CD4-positive, alpha-beta memory T cell (primary cell): ENCODE measurements around the gene SOX6. TPM values are rescaled to one million over a fixed set of nuclear protein-coding genes. Genes with fewer than 3 reads are reported as not detected.

Source experiments
- CTCF ChIA-PET: fragments of 350-600 bp; sonication (Branson Sonifier 250); formaldehyde crosslinking; loops from one replicate; lab custom pipeline; 2021; ENCODE audit warnings: inconsistent platforms; ENCODE audit not compliant: partially characterized antibody; lab: Charles Lee
- POLR2A ChIA-PET: fragments of 350-600 bp; sonication (Branson Sonifier 250); formaldehyde crosslinking; loops from one replicate; lab custom pipeline; 2021; ENCODE audit not compliant: partially characterized antibody; lab: Charles Lee
- DNase-seq, 5 donors: peaks; one replicate each; pipeline versions ENCODE4 v3.0.0 to v3.0.0-alpha.2; 2020 to 2022; ENCODE audit warnings: mixed read lengths in 1 of 5
- H3K27ac ChIP-seq: one replicate; pipeline ENCODE4 v1.7.0; 2013; ENCODE audit warnings: low read depth, low read length
- H3K27me3 ChIP-seq: 2 replicates; pipeline ENCODE4 v1.7.0; 2013; ENCODE audit warnings: mild to moderate bottlenecking, low read length, moderate library complexity; ENCODE audit not compliant: insufficient read depth
- H3K36me3 ChIP-seq: 2 replicates; pipeline ENCODE4 v1.7.0; 2013; ENCODE audit warnings: mild to moderate bottlenecking, low read length, moderate library complexity; ENCODE audit not compliant: insufficient read depth
- H3K4me1 ChIP-seq: 2 replicates; pipeline ENCODE4 v1.7.0; 2013; ENCODE audit warnings: mild to moderate bottlenecking, low read length, moderate library complexity; ENCODE audit not compliant: insufficient read depth
- H3K4me3 ChIP-seq, 2 donors: one replicate each; pipeline ENCODE4 v1.7.0; 2013; ENCODE audit warnings: low read length in 2 of 2, mild to moderate bottlenecking in 1 of 2
- H3K9me3 ChIP-seq, 2 donors: one replicate each; pipeline ENCODE4 v1.7.0; 2013; ENCODE audit warnings: low read length in 2 of 2, control low read depth in 1 of 2; ENCODE audit not compliant: control insufficient read depth in 1 of 2
- H3K27ac Mint-ChIP-seq, 7 donors: one replicate each; pipeline ENCODE4 v1.8.0; 2020 to 2021; ENCODE audit warnings: mixed read lengths in 7 of 7, mild to moderate bottlenecking in 6 of 7, inconsistent platforms in 3 of 7, moderate library complexity in 3 of 7
- H3K27me3 Mint-ChIP-seq, 2 donors: one replicate each; pipeline ENCODE4 v1.8.0; 2020 to 2021; ENCODE audit warnings: mixed read lengths in 2 of 2
- H3K36me3 Mint-ChIP-seq, 2 donors: one replicate each; pipeline ENCODE4 v1.8.0; 2020 to 2021; ENCODE audit warnings: mixed read lengths in 2 of 2, inconsistent platforms in 1 of 2, mild to moderate bottlenecking in 1 of 2
- H3K4me1 Mint-ChIP-seq, 4 donors: one replicate each; pipeline ENCODE4 v1.8.0; 2020 to 2021; ENCODE audit warnings: mixed read lengths in 4 of 4, mild to moderate bottlenecking in 1 of 4
- H3K4me3 Mint-ChIP-seq, 8 donors: one replicate each; pipeline ENCODE4 v1.8.0; 2020 to 2021; ENCODE audit warnings: mixed read lengths in 8 of 8, mild to moderate bottlenecking in 7 of 8, moderate library complexity in 6 of 8, inconsistent platforms in 3 of 8
- H3K9me3 Mint-ChIP-seq, 8 donors: one replicate each; pipeline ENCODE4 v1.8.0; 2020 to 2021; ENCODE audit warnings: mixed read lengths in 8 of 8, mild to moderate bottlenecking in 5 of 8, inconsistent platforms in 3 of 8, moderate library complexity in 1 of 8
- intact Hi-C: fragments of 100-400 bp; cut with micrococcal nuclease; formaldehyde crosslinking; loops from one replicate; pipeline ENCODE4 v1.15.1; 2023
- polyA plus RNA-seq, 2 donors: library from polyadenylated mRNA; unstranded; fragments of 300-500 nt; fragmentation: Illumina TruSeq; gene quantifications; one replicate each; pipeline ENCODE4 v1.2.3, GENCODE V29; 2021
- total RNA-seq, 2 experiments: library from RNA; stranded (reverse); gene quantifications; one replicate each; pipeline ENCODE4 v1.2.3, GENCODE V29; 2021

The SOX6 gene
- total and polyA plus RNA-seq, 4 experiments from 2014 or later = not detected

DNA sequence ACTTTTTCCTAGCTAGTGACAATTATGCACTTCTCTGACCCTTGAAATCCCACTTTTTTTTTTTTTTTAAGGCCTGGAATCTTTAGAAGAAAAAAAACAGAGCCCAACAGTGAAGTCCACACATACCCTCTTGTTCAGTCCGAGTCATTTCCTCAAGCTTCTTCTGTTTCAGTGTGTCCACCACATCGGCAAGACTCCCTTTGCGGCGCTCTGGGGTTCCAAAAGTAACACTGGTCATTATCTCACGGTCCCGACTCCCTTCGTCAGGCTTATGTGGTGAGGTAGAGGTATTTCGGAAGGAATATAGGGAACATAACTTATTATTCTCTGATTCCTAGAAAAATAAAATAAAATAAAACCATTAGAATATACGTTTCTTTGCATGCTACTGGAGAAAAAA, 38.0 kb downstream of the SOX6 start:
- intact Hi-C loops = no loop called here
- no peaks in the 10 kb centered on the region for H3K36me3 ChIP-seq
- H3K9me3 ChIP-seq = no peaks in the 10 kb centered on the region
- peaks cover 0 to 16% (median 1%) of the 10 kb centered on the region in 8 donors for H3K9me3 Mint-ChIP-seq
- H3K27ac ChIP-seq = no peak overlapping the region
- DNase-seq = no peak
- H3K27ac Mint-ChIP-seq = no peak overlapping the region
- ChIA-PET POLR2A (no interaction called here), CTCF (no interaction called here)
- H3K4me3 ChIP-seq = no peak overlapping the region
- H3K4me1 ChIP-seq = no peaks in the 10 kb centered on the region
- no peaks in the 10 kb centered on the region for H3K4me1 Mint-ChIP-seq
- H3K36me3 Mint-ChIP-seq = no peaks in the 10 kb centered on the region
- H3K27me3 ChIP-seq = no peaks in the 10 kb centered on the region
- H3K4me3 Mint-ChIP-seq = no peak overlapping the region
- no peaks in the 10 kb centered on the region for H3K27me3 Mint-ChIP-seq

DNA sequence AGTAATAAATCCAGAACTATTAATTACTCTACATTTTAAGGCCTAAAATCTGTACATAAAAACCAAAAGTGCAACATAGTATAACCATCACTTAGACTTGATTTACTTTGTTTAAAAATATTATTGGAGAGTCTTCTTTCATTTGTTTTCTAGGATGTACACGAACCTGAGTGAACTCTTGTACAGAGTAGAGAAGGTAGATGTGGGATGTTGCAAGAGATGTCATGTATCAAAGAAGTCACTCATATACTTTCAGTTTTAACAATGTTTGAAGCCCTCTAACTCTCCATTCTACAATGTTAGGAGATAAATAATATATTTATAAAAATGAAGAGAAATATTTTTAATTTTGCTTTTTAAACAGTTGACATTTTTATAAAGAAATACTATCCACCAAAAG, 38.6 kb downstream of the SOX6 start:
- ChIA-PET CTCF (no interaction called here), POLR2A (no interaction called here)
- no peak overlapping the region for H3K4me3 Mint-ChIP-seq
- intact Hi-C loops = no loop called here
- H3K36me3 ChIP-seq = no peaks in the 10 kb centered on the region
- no peaks in the 10 kb centered on the region for H3K4me1 ChIP-seq
- no peaks in the 10 kb centered on the region for H3K4me1 Mint-ChIP-seq
- no peak overlapping the region for H3K4me3 ChIP-seq
- H3K27me3 ChIP-seq = no peaks in the 10 kb centered on the region
- no peaks in the 10 kb centered on the region for H3K9me3 ChIP-seq
- H3K9me3 Mint-ChIP-seq = peaks cover 0 to 16% (median under 1%) of the 10 kb centered on the region in 8 donors
- no peak for DNase-seq
- H3K36me3 Mint-ChIP-seq = no peaks in the 10 kb centered on the region
- no peaks in the 10 kb centered on the region for H3K27me3 Mint-ChIP-seq
- H3K27ac Mint-ChIP-seq = no peak overlapping the region
- no peak overlapping the region for H3K27ac ChIP-seq

DNA sequence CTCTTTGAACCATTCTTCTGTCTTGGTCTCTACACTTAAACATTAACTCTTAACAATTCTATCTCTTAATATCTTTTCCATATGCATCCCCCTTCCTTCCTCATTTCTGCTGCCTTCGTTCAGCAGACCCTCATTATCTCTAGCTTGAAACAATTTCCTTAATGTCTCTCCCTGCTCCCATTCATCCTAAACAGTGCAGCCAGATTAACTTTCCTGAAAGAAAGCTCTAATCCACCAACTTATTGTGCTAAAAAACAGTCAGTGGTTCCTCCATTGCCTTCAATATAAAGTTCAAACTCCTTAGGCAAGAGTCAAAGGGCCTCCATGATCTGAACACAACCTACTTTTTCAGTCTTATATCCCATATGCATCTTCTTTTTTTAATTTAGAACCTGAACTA, 42.5 kb downstream of the SOX6 start:
- Mint-ChIP-seq H3K9me3 (peaks cover 0 to 4% (median 2%) of the 10 kb centered on the region in 8 donors), H3K27me3 (no peaks in the 10 kb centered on the region), H3K36me3 (no peaks in the 10 kb centered on the region), H3K27ac (no peak overlapping the region), H3K4me3 (no peak overlapping the region), H3K4me1 (no peaks in the 10 kb centered on the region)
- Histone ChIP-seq H3K27ac (no peak overlapping the region), H3K9me3 (no peaks in the 10 kb centered on the region), H3K4me3 (no peak overlapping the region), H3K27me3 (no peaks in the 10 kb centered on the region), H3K36me3 (no peaks in the 10 kb centered on the region), H3K4me1 (no peaks in the 10 kb centered on the region)
- intact Hi-C loops = no loop called here
- CTCF ChIA-PET = no interaction called here
- POLR2A ChIA-PET = no interaction called here
- no peak for DNase-seq

DNA sequence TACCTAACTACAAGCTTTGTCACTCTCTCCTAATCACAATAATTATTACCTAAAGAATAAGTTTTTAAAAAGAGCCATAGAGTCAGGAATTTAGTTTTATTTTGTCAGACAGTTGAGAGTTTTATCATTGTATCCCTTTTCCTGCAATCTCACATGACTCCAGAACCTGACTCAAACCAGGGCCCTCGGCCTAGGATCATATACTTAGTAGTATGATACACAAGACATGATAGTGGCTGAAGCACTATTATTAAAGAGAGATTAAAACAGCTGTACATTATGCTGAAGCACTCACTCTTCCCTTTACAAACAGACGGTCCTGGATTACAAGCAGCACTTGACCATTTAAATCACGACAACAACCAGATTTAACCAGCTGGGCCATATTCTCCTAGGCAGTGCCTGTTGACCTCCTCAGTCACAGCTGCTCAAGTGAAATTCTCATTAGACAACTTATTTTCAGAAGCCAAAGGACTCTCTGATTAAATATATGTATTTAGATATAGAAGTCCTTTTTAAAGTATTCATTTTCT, 44.0 kb downstream of the SOX6 start:
- no peaks in the 10 kb centered on the region for H3K27me3 ChIP-seq
- H3K9me3 ChIP-seq = peaks cover 0 to 3% of the 10 kb centered on the region in 2 donors
- Mint-ChIP-seq H3K27me3 (no peaks in the 10 kb centered on the region), H3K36me3 (no peaks in the 10 kb centered on the region), H3K4me1 (no peaks in the 10 kb centered on the region), H3K27ac (no peak overlapping the region), H3K9me3 (peaks cover 0 to 6% (median 3%) of the 10 kb centered on the region in 8 donors), H3K4me3 (no peak overlapping the region)
- ChIA-PET POLR2A (no interaction called here), CTCF (no interaction called here)
- H3K4me3 ChIP-seq = no peak overlapping the region
- intact Hi-C loops = no loop called here
- no peak overlapping the region for H3K27ac ChIP-seq
- H3K4me1 ChIP-seq = no peaks in the 10 kb centered on the region
- H3K36me3 ChIP-seq = no peaks in the 10 kb centered on the region
- no peak for DNase-seq

DNA sequence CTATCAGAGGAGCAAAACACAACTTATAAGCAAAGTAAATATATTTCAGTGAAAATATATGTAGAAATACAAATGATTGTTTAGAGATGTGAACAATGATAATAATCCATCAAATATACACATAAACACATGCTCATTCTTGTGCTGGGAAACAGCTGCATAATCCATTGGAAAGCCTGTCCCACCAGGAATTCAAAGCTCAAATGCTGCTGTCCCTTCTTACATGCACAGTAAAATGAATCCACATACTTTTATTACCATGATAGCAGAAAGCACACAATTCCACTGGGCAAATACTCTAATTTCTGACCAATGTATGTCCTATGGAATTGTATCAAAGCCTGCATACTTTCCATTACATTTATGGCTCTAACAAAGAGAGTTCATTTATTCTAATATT, 44.5 kb downstream of the SOX6 start:
- intact Hi-C loops = no loop called here
- no peak overlapping the region for H3K27ac Mint-ChIP-seq
- POLR2A ChIA-PET = no interaction called here
- Histone ChIP-seq H3K27ac (no peak overlapping the region), H3K27me3 (no peaks in the 10 kb centered on the region), H3K4me3 (no peak overlapping the region), H3K4me1 (no peaks in the 10 kb centered on the region), H3K36me3 (no peaks in the 10 kb centered on the region), H3K9me3 (peaks cover 0 to 3% of the 10 kb centered on the region in 2 donors)
- peaks cover 0 to 6% (median 4%) of the 10 kb centered on the region in 8 donors for H3K9me3 Mint-ChIP-seq
- H3K36me3 Mint-ChIP-seq = no peaks in the 10 kb centered on the region
- DNase-seq = no peak
- H3K4me1 Mint-ChIP-seq = no peaks in the 10 kb centered on the region
- CTCF ChIA-PET = no interaction called here
- no peaks in the 10 kb centered on the region for H3K27me3 Mint-ChIP-seq
- H3K4me3 Mint-ChIP-seq = no peak overlapping the region

DNA sequence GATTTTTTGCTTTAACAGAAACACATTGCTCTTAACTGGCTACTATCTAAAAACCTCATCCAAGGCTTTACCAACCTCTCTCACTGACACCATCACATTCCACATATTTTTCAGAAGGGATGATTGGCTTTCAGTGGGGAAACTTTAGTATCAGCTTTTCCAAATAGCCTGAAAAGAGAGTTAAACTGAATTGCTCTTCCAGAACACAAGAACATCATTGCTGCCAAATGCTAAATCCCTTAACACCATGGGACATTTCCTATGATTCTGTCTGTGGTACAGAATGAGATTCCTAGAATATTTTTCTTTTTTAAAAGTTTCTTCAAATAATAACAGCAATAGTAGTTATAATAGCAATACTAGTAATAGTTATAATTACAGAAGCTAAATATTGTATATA, 45.4 kb downstream of the SOX6 start:
- CTCF ChIA-PET = no interaction called here
- H3K36me3 ChIP-seq = no peaks in the 10 kb centered on the region
- H3K27ac ChIP-seq = no peak overlapping the region
- no peaks in the 10 kb centered on the region for H3K36me3 Mint-ChIP-seq
- H3K9me3 ChIP-seq = peaks cover 0 to 3% of the 10 kb centered on the region in 2 donors
- no peak overlapping the region for H3K4me3 Mint-ChIP-seq
- H3K27ac Mint-ChIP-seq = no peak overlapping the region
- intact Hi-C loops = no loop called here
- DNase-seq = no peak
- no peaks in the 10 kb centered on the region for H3K27me3 Mint-ChIP-seq
- no peaks in the 10 kb centered on the region for H3K27me3 ChIP-seq
- H3K9me3 Mint-ChIP-seq = peaks cover 0 to 10% (median 5%) of the 10 kb centered on the region in 8 donors
- POLR2A ChIA-PET = no interaction called here
- no peak overlapping the region for H3K4me3 ChIP-seq
- no peaks in the 10 kb centered on the region for H3K4me1 Mint-ChIP-seq
- no peaks in the 10 kb centered on the region for H3K4me1 ChIP-seq

DNA sequence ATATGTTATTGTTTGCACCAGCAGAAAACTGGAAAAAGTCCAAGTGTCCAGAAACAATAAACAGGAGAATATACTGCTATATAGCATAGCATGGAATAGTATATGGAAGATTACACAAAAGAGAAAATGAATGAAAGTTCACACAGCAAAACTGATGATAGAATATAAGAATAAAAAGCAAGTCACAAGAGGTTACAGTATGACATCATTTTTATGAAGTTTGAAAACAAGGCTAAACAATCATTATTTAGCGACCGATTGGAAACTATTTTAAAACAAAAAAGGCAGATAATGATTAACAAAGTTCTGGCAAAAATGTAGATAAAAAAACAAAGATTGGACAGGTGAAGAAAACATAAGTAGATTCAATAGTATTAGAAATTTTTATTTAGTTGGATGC, 47.1 kb downstream of the SOX6 start:
- Histone ChIP-seq H3K36me3 (no peaks in the 10 kb centered on the region), H3K27ac (no peak overlapping the region), H3K4me1 (no peaks in the 10 kb centered on the region), H3K4me3 (no peak overlapping the region), H3K27me3 (no peaks in the 10 kb centered on the region), H3K9me3 (peaks cover 0 to 3% of the 10 kb centered on the region in 2 donors)
- H3K4me3 Mint-ChIP-seq = no peak overlapping the region
- CTCF ChIA-PET = no interaction called here
- H3K27me3 Mint-ChIP-seq = no peaks in the 10 kb centered on the region
- H3K4me1 Mint-ChIP-seq = no peaks in the 10 kb centered on the region
- no peak for DNase-seq
- no peaks in the 10 kb centered on the region for H3K36me3 Mint-ChIP-seq
- POLR2A ChIA-PET = no interaction called here
- intact Hi-C loops = no loop called here
- peaks cover 0 to 8% (median 4%) of the 10 kb centered on the region in 8 donors for H3K9me3 Mint-ChIP-seq
- H3K27ac Mint-ChIP-seq = no peak overlapping the region

DNA sequence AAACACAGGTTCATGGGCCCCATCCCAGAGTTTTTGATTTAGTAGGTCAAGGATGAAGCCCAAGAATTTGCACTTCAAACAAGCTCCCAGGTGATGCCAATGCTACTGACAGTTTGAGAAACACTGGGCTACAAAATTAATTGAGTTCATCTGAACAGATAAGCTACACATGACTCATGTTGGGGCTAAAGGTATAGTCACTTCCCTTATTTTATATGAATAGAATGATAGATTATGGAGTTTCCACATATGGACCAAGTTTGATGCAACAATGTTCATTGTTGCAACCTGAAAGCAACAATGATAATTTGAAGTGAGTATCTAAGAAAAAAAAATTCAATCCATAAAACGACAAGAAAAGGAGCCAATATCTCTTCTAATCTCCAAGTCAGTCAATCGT, 54.9 kb downstream of the SOX6 start:
- POLR2A ChIA-PET = no interaction called here
- Histone ChIP-seq H3K36me3 (no peaks in the 10 kb centered on the region), H3K4me1 (no peaks in the 10 kb centered on the region), H3K27ac (no peak overlapping the region), H3K4me3 (no peak overlapping the region), H3K27me3 (no peaks in the 10 kb centered on the region), H3K9me3 (no peaks in the 10 kb centered on the region)
- Mint-ChIP-seq H3K9me3 (peaks cover 0 to 11% (median 4%) of the 10 kb centered on the region in 8 donors), H3K36me3 (no peaks in the 10 kb centered on the region), H3K27ac (no peak overlapping the region), H3K4me1 (no peaks in the 10 kb centered on the region), H3K27me3 (no peaks in the 10 kb centered on the region), H3K4me3 (no peak overlapping the region)
- intact Hi-C loops = no loop called here
- CTCF ChIA-PET = no interaction called here
- no peak for DNase-seq
